NCI-H82 treated with DMSO at 0.1 percent for 48 hours (cell line): Measurements from ENCODE around the gene GLDN.

ENCODE experiments used
- DNase-seq: peaks from one replicate; lab custom pipeline; 2025; ENCODE audit not compliant: unreplicated experiment; lab: John Stamatoyannopoulos, UW

GLDN gene

GRCh38 chr15:51322621-51323296 is 18.7 kb upstream of the GLDN start:
- no peak for DNase-seq

- DNase-seq: no peak
Measured at GRCh38 chr15:51323749-51324148, 17.7 kb upstream of the GLDN start.

- no peak for DNase-seq
Measured at GRCh38 chr15:51325167-51325566, 16.3 kb upstream of the GLDN start.

- DNase-seq: no peak
Measured at GRCh38 chr15:51327081-51327480, 14.4 kb upstream of the GLDN start.

GRCh38 chr15:51328926-51329325 is 12.5 kb upstream of the GLDN start:
- DNase-seq: no peak

GRCh38 chr15:51331141-51331540 is 10.3 kb upstream of the GLDN start:
- DNase-seq: no peak

GRCh38 chr15:51332206-51333147 is 9.0 kb upstream of the GLDN start:
- no peak for DNase-seq

GRCh38 chr15:51333571-51333970 is 7.9 kb upstream of the GLDN start:
- no peak for DNase-seq

- no peak for DNase-seq
Measured at GRCh38 chr15:51334011-51334451, 7.4 kb upstream of the GLDN start.

- DNase-seq: no peak
Measured at GRCh38 chr15:51335087-51335486, 6.4 kb upstream of the GLDN start.

- DNase-seq: no peak
Measured at GRCh38 chr15:51335538-51336410, 5.7 kb upstream of the GLDN start.

GRCh38 chr15:51338496-51338895 is 3.0 kb upstream of the GLDN start, which contains the start of gene CYP19A1:
Gene CYP19A1 (minus strand): TSS chr15:51338596. CDS start chr15:51242912, 95,684 bp downstream.
- DNase-seq: no peak

GRCh38 chr15:51342227-51342999 is 958 bp downstream of the GLDN start:
- no peak for DNase-seq

- DNase-seq: no peak
Measured at GRCh38 chr15:51343466-51343865, 2.0 kb downstream of the GLDN start.

- no peak for DNase-seq
Measured at GRCh38 chr15:51346136-51346535, 4.7 kb downstream of the GLDN start.

GRCh38 chr15:51348688-51349087 is 7.2 kb downstream of the GLDN start:
- DNase-seq: no peak

GRCh38 chr15:51349156-51349844 is 7.8 kb downstream of the GLDN start:
- no peak for DNase-seq

GRCh38 chr15:51350723-51351122 is 9.3 kb downstream of the GLDN start:
- DNase-seq: no peak

- no peak for DNase-seq
Measured at GRCh38 chr15:51353976-51354375, 12.5 kb downstream of the GLDN start.

- no peak for DNase-seq
Measured at GRCh38 chr15:51355096-51355495, 13.6 kb downstream of the GLDN start.
